H1 (cell line): ENCODE data around the gene CHST9. TPM values are rescaled to one million over a fixed set of nuclear protein-coding genes. Genes with fewer than 3 reads are reported as not detected.

Source experiments
- CTCF ChIA-PET: fragments of 300-600 bp; sonication (Branson Sonifier 250); formaldehyde crosslinking; loops from one replicate; lab custom pipeline; 2021; ENCODE audit not compliant: partially characterized antibody; lab: Charles Lee
- POLR2A ChIA-PET: fragments of 300-600 bp; sonication (Branson Sonifier 250); formaldehyde crosslinking; loops from one replicate; lab custom pipeline; 2021; ENCODE audit warnings: inconsistent platforms; ENCODE audit not compliant: partially characterized antibody; lab: Charles Lee
- DNase-seq, 2 experiments: peaks; one replicate each; pipeline versions ENCODE4 v3.0.0 to v3.0.0-alpha.2; 2010 to 2022; ENCODE audit warnings: low spot score in 2 of 2, low read depth in 1 of 2, mixed read lengths in 1 of 2
- FAIRE-seq: peaks from 2 replicates; lab custom pipeline; 2011; peaks lifted over from hg19 to GRCh38; lab: Jason Lieb, UNC
- H2AFZ ChIP-seq: 2 replicates; pipeline ENCODE4 v1.8.1; 2012; ENCODE audit warnings: low read length, inconsistent platforms
- H2AK5ac ChIP-seq: 2 replicates; pipeline ENCODE4 v1.6.1; 2013; ENCODE audit warnings: low read depth, low read length
- H2BK120ac ChIP-seq: replicated peaks from 2 replicates; pipeline ENCODE3; 2013; ENCODE audit warnings: low read depth, low read length, inconsistent platforms
- H2BK12ac ChIP-seq: 2 replicates; pipeline ENCODE4 v1.6.1; 2013; ENCODE audit warnings: low read depth, low read length
- H2BK15ac ChIP-seq: 2 replicates; pipeline ENCODE4 v1.6.1; 2013; ENCODE audit warnings: low read length
- H2BK20ac ChIP-seq: 2 replicates; pipeline ENCODE4 v1.6.1; 2013; ENCODE audit warnings: low read length
- H2BK5ac ChIP-seq: 2 replicates; pipeline ENCODE4 v1.6.1; 2013; ENCODE audit warnings: low read depth, low read length
- H3K14ac ChIP-seq: 2 replicates; pipeline ENCODE4 v1.6.1; 2013; ENCODE audit warnings: inconsistent platforms; ENCODE audit not compliant: insufficient read length
- H3K18ac ChIP-seq: 2 replicates; pipeline ENCODE4 v1.6.1; 2013; ENCODE audit warnings: low read length; ENCODE audit errors: extremely low read depth
- H3K23ac ChIP-seq: 2 replicates; pipeline ENCODE4 v1.6.1; 2013; ENCODE audit warnings: inconsistent platforms; ENCODE audit not compliant: insufficient read length
- H3K23me2 ChIP-seq: 2 replicates; pipeline ENCODE4 v1.6.1; 2013; ENCODE audit warnings: low read depth, low read length
- H3K27ac ChIP-seq: 2 replicates; pipeline ENCODE4 v1.6.1; 2011; ENCODE audit warnings: low read depth, low read length, inconsistent platforms
- H3K27me3 ChIP-seq, 4 experiments: replicated peaks in 1 of 4; 1 replicate in 1 of 4; 2 replicates in 3 of 4; pipeline versions ENCODE4 v1.6.1 to v1.8.1; 2011 to 2013; ENCODE audit warnings: low read length in 3 of 4, mild to moderate bottlenecking in 3 of 4, inconsistent platforms in 2 of 4, mixed read lengths in 2 of 4, moderate library complexity in 1 of 4; ENCODE audit not compliant: control insufficient read depth in 3 of 4, insufficient read depth in 3 of 4; ENCODE audit errors: extremely low read depth in 1 of 4
- H3K36me3 ChIP-seq, 4 experiments: 2 replicates each; pipeline versions ENCODE4 v1.6.1 to v1.8.1; 2011 to 2013; ENCODE audit warnings: mild to moderate bottlenecking in 4 of 4, low read length in 3 of 4, moderate library complexity in 2 of 4, control low read depth in 1 of 4, inconsistent platforms in 1 of 4; ENCODE audit not compliant: insufficient read depth in 4 of 4, control insufficient read depth in 2 of 4
- H3K4ac ChIP-seq: replicated peaks from 2 replicates; pipeline ENCODE3; 2013; ENCODE audit warnings: low read length, low read depth, mixed read lengths, inconsistent platforms; ENCODE audit not compliant: insufficient read length
- H3K4me1 ChIP-seq, 4 experiments: replicated peaks in 1 of 4; 1 replicate in 1 of 4; 2 replicates in 3 of 4; pipeline versions ENCODE4 v1.6.1 to v1.8.1; 2011 to 2013; ENCODE audit warnings: low read length in 3 of 4, inconsistent platforms in 2 of 4, mixed read lengths in 1 of 4; ENCODE audit not compliant: insufficient read depth in 4 of 4, control insufficient read depth in 3 of 4
- H3K4me2 ChIP-seq, 2 experiments: 2 replicates each; pipeline versions ENCODE4 v1.6.1 to v1.8.1; 2011 to 2013; ENCODE audit warnings: low read depth in 2 of 2, low read length in 2 of 2, control low read depth in 1 of 2, inconsistent platforms in 1 of 2, mild to moderate bottlenecking in 1 of 2; ENCODE audit not compliant: insufficient read depth in 1 of 2
- H3K4me3 ChIP-seq, 4 experiments: fragments of 200-600, 300-600 bp in 1 of 4; sonication (generic), shearing (Covaris generic), sonication (Bioruptor Twin) in 1 of 4; 2 replicates each; pipeline versions ENCODE4 v1.5.1 to v1.8.1; 2011 to 2016; ENCODE audit warnings: low read length in 4 of 4, low read depth in 3 of 4, control low read depth in 2 of 4, inconsistent platforms in 2 of 4, mild to moderate bottlenecking in 2 of 4, mixed read lengths in 1 of 4, moderate library complexity in 1 of 4; ENCODE audit not compliant: insufficient read depth in 2 of 4; ENCODE audit errors: extremely low read depth in 1 of 4
- H3K56ac ChIP-seq: replicated peaks from 2 replicates; pipeline ENCODE3; 2013; ENCODE audit warnings: low read depth, mild to moderate bottlenecking, mixed read lengths, low read length, inconsistent platforms; ENCODE audit not compliant: insufficient read length
- H3K79me1 ChIP-seq: 2 replicates; pipeline ENCODE4 v1.6.1; 2013; ENCODE audit warnings: low read depth, low read length, control low read depth
- H3K79me2 ChIP-seq, 2 experiments: 2 replicates each; pipeline versions ENCODE4 v1.6.1 to v1.8.1; 2012 to 2013; ENCODE audit warnings: low read length in 2 of 2, mild to moderate bottlenecking in 2 of 2, inconsistent platforms in 1 of 2; ENCODE audit not compliant: insufficient read depth in 2 of 2, control insufficient read depth in 1 of 2
- H3K9ac ChIP-seq, 4 experiments: replicated peaks in 1 of 4; 1 replicate in 1 of 4; 2 replicates in 3 of 4; pipeline versions ENCODE4 v1.6.1 to v1.8.1; 2011 to 2013; ENCODE audit warnings: low read depth in 3 of 4, low read length in 3 of 4, control low read depth in 2 of 4, mild to moderate bottlenecking in 2 of 4, moderate library complexity in 2 of 4, inconsistent platforms in 1 of 4; ENCODE audit errors: extremely low read depth in 1 of 4
- H3K9me3 ChIP-seq, 2 experiments: 2 replicates each; pipeline versions ENCODE4 v1.6.1 to v1.8.1; 2012 to 2013; ENCODE audit warnings: mild to moderate bottlenecking in 2 of 2, moderate library complexity in 2 of 2, control low read depth in 1 of 2, inconsistent platforms in 1 of 2, low read depth in 1 of 2, low read length in 1 of 2, mixed read lengths in 1 of 2; ENCODE audit not compliant: insufficient read depth in 2 of 2
- H4K20me1 ChIP-seq, 2 experiments: replicated peaks in 1 of 2; 2 replicates each; pipeline versions ENCODE3 to v1.8.1; 2011 to 2013; ENCODE audit warnings: inconsistent platforms in 2 of 2, low read length in 2 of 2, mild to moderate bottlenecking in 1 of 2; ENCODE audit not compliant: insufficient read depth in 2 of 2, control insufficient read depth in 1 of 2
- H4K5ac ChIP-seq: 2 replicates; pipeline ENCODE4 v1.6.1; 2013; ENCODE audit warnings: low read length, low read depth, mixed read lengths, inconsistent platforms; ENCODE audit not compliant: insufficient read length
- H4K8ac ChIP-seq: 2 replicates; pipeline ENCODE4 v1.8.0; 2013; ENCODE audit warnings: mild to moderate bottlenecking, moderate library complexity, low read length, inconsistent platforms; ENCODE audit not compliant: insufficient read depth; ENCODE audit errors: extremely low read depth
- H4K91ac ChIP-seq: replicated peaks from 2 replicates; pipeline ENCODE3; 2013; ENCODE audit warnings: low read length, mixed read lengths, inconsistent platforms; ENCODE audit not compliant: insufficient read length
- BCL11A ChIP-seq, 2 experiments: IDR thresholded peaks; one replicate each; pipeline ENCODE4 v1.6.1; 2011; ENCODE audit warnings: low read depth in 2 of 2, low read length in 2 of 2, mild to moderate bottlenecking in 2 of 2
- CHD1 ChIP-seq: IDR thresholded peaks from 2 replicates; pipeline ENCODE4 v1.6.1; 2012; ENCODE audit warnings: low read depth, low read length, improper control_type of control experiment
- CREB1 ChIP-seq: IDR thresholded peaks from 2 replicates; pipeline ENCODE4 v1.6.1; 2012; ENCODE audit warnings: inconsistent platforms
- CTBP2 ChIP-seq: IDR thresholded peaks from 2 replicates; pipeline ENCODE4 v1.7.0; 2011; ENCODE audit warnings: borderline replicate concordance, mild to moderate bottlenecking, moderate library complexity, mixed read lengths, low read length; ENCODE audit not compliant: insufficient read depth, insufficient read length
- FOSL1 ChIP-seq: IDR thresholded peaks from 2 replicates; pipeline ENCODE4 v1.6.1; 2011; ENCODE audit warnings: mild to moderate bottlenecking, low read depth, low read length, moderate library complexity; ENCODE audit not compliant: insufficient read depth
- HDAC6 ChIP-seq: IDR thresholded peaks from one replicate; pipeline ENCODE4 v1.7.1; 2012; ENCODE audit warnings: low read depth, mild to moderate bottlenecking, inconsistent platforms, low read length, moderate library complexity
- JUND ChIP-seq: IDR thresholded peaks from 2 replicates; pipeline ENCODE4 v1.6.1; 2011; ENCODE audit warnings: mild to moderate bottlenecking, improper control_type of control experiment, low read length
- NANOG ChIP-seq: IDR thresholded peaks from 2 replicates; pipeline ENCODE4 v1.6.1; 2011; ENCODE audit warnings: low read length, low read depth, mild to moderate bottlenecking, inconsistent platforms; ENCODE audit not compliant: insufficient read depth, poor library complexity, severe bottlenecking
- PHF8 ChIP-seq: fragments of 200-600 bp; sonication (generic); conservative IDR thresholded peaks from 2 replicates; pipeline ENCODE4 v1.7.1; 2012; ENCODE audit warnings: low read depth, mild to moderate bottlenecking, inconsistent platforms, low read length, moderate library complexity
- SAP30 ChIP-seq: fragments of 300-600 bp; sonication (generic); IDR thresholded peaks from 2 replicates; pipeline ENCODE4 v1.7.1; 2012; ENCODE audit warnings: low read length, moderate library complexity, mild to moderate bottlenecking, inconsistent platforms; ENCODE audit not compliant: insufficient read depth, insufficient replicate concordance
- SIN3A ChIP-seq, 2 experiments: IDR thresholded peaks in 1 of 2; conservative IDR thresholded peaks in 1 of 2; 2 replicates each; pipeline ENCODE4 v1.6.1; 2011 to 2012; ENCODE audit warnings: low read length in 2 of 2, improper control_type of control experiment in 1 of 2, low read depth in 1 of 2, mild to moderate bottlenecking in 1 of 2
- SIX5 ChIP-seq: IDR thresholded peaks from 2 replicates; pipeline ENCODE4 v1.6.1; 2011; ENCODE audit warnings: mild to moderate bottlenecking, low read depth, low read length
- TBP ChIP-seq: IDR thresholded peaks from 2 replicates; pipeline ENCODE4 v1.6.1; 2011; ENCODE audit warnings: low read depth, low read length, improper control_type of control experiment
- WGBS, 2 experiments: shearing (Covaris generic) in 1 of 2; methylation state at CpG; one replicate each; pipeline versions ENCODE4 v1.1.6 to v1.1.7; 2013 to 2015; ENCODE audit warnings: low lambda C conversion rate in 2 of 2, mixed read lengths in 2 of 2, inconsistent platforms in 1 of 2, low coverage in 1 of 2, missing lambda C conversion rate in 1 of 2; ENCODE audit not compliant: insufficient replicate concordance in 2 of 2, insufficient coverage in 1 of 2, insufficient read length in 1 of 2; ENCODE audit errors: extremely low coverage in 1 of 2, missing lambda C conversion rate in 1 of 2; 5-methylcytosine and 5-hydroxymethylcytosine counted together
- polyA plus RNA-seq, 7 experiments: library from polyadenylated mRNA; depleted of rRNA in 3 of 7; stranded (reverse) in 5 of 7; unstranded in 2 of 7; fragments of >200 nt in 5 of 7; fragments of 200-250 nt in 2 of 7; gene quantifications; 1 replicate in 5 of 7; 2 replicates in 1 of 7; 4 replicates in 1 of 7; pipeline versions ENCODE4 v1.2.1 to v1.2.3, GENCODE V29; 2011 to 2013; ENCODE audit warnings: missing spikeins in 2 of 7, mixed read lengths in 2 of 7
- total RNA-seq: library from RNA; stranded (reverse); fragmentation: NEBNext Ultra II Directional; extraction: Animal tissue kit (Norgen Biotek cat#: 25700); gene quantifications from 2 replicates; pipeline ENCODE4 v1.2.1, GENCODE V29; 2021
- TF ChIP-seq, protein P1 (sequence below): IDR thresholded peaks from 2 replicates; pipeline ENCODE4 v1.6.1; 2012; ENCODE audit warnings: inconsistent platforms

The CHST9 gene
- total and polyA plus RNA-seq, 2 of the 8 experiments (the other 6 are each of a cell fraction or from before 2014, with no cell fraction given) = 3.2 to 24.3 TPM

DNA sequence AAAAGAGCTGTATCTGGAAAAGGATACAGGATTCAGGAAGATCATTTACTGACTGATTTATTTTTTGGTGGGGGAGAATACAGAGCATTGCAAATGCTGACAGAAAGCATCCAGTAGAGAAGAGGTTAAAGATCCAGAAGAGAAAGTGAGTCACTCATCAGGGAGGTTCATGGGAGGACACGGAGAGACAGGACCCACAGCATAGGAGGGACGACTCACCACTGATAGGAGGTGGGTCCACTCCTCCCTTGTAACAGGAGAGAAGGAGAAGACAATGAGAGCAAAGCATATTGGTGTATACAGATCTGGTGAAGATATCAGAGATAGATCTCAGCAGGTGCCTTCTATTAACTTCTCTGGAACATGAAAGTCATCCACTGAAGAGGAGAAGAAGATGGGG is 177.2 kb downstream of the CHST9 start:
- no peaks in the 10 kb centered on the region for H3K4me1 ChIP-seq
- no peak overlapping the region for H3K27ac ChIP-seq
- CTCF ChIA-PET = interaction anchor here (1.1 kb wide), 1 partner anchor 421 kb away, joined by 4 read pairs; no protein-coding TSS in a partner anchor
- no peak overlapping the region; a peak in 1 of 7 replicates for H3K9ac ChIP-seq
- WGBS, 2 experiments = 86% methylated on average over 2 of the region's 2 CpGs; no CpG with 5 or more reads in 1 of the 2 experiments
- H3K18ac ChIP-seq = no peak overlapping the region
- no peak overlapping the region for H3K4me3 ChIP-seq
- no peaks in the 10 kb centered on the region for H3K9me3 ChIP-seq
- H4K91ac ChIP-seq = no peak overlapping the region
- no peak overlapping the region for H2BK12ac ChIP-seq
- no peak for FAIRE-seq
- H3K56ac ChIP-seq = no peak overlapping the region
- H3K36me3 ChIP-seq = no peaks in the 10 kb centered on the region
- H4K20me1 ChIP-seq = no peaks in the 10 kb centered on the region
- no peak overlapping the region for H2BK120ac ChIP-seq
- no peak overlapping the region for H2BK20ac ChIP-seq
- no peaks in the 10 kb centered on the region for H3K23me2 ChIP-seq
- no peak overlapping the region for H2BK15ac ChIP-seq
- H2AFZ ChIP-seq = no peak overlapping the region
- POLR2A ChIA-PET = no interaction called here
- H3K14ac ChIP-seq = no peak overlapping the region
- no peaks in the 10 kb centered on the region; the same call in 1 of the 2 replicates for H3K79me1 ChIP-seq
- H3K27me3 ChIP-seq = no peaks in the 10 kb centered on the region
- H3K4me2 ChIP-seq = no peak overlapping the region
- no peak overlapping the region for H2AK5ac ChIP-seq
- no peak overlapping the region for H2BK5ac ChIP-seq
- no peak overlapping the region for H4K8ac ChIP-seq
- H4K5ac ChIP-seq = no peak overlapping the region
- H3K23ac ChIP-seq = no peak overlapping the region
- DNase-seq = no peak
- H3K79me2 ChIP-seq = no peaks in the 10 kb centered on the region
- no peak overlapping the region for H3K4ac ChIP-seq
- TF ChIP-seq NANOG (no peak), HDAC6 (no peak), JUND (no peak), SAP30 (no peak), TBP (no peak), PHF8 (no peak), BCL11A (IDR thresholded peaks at IDR 0.05; ENCODE audit: low read depth in 2 of 2, low read length in 2 of 2) (no peak), CTBP2 (no peak), CHD1 (no peak), SIX5 (no peak), CREB1 (no peak), FOSL1 (no peak), SIN3A (conservative IDR thresholded peaks at IDR 0.05 in 1 of 2, IDR thresholded peaks at IDR 0.05 in 1 of 2; ENCODE audit: low read depth in 1 of 2, low read length in 2 of 2) (no peak)
- TF ChIP-seq, protein P1, sequence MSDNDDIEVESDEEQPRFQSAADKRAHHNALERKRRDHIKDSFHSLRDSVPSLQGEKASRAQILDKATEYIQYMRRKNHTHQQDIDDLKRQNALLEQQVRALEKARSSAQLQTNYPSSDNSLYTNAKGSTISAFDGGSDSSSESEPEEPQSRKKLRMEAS = no peak
